Neural progenitor cell (in vitro differentiated cells): ENCODE measurements around the gene ITGA6.

Source experiments
- EZH2 ChIP-seq: fragments of 200-600 bp; sonication (generic); IDR thresholded peaks from 2 replicates; pipeline ENCODE4 v1.6.1; 2017; ENCODE audit warnings: antibody characterized with exemption, mild to moderate bottlenecking, moderate library complexity
- EZH2phosphoT487 ChIP-seq: fragments of 200-600 bp; sonication (generic); IDR thresholded peaks from 2 replicates; pipeline ENCODE4 v1.6.1; 2017; ENCODE audit warnings: antibody characterized with exemption
- TF ChIP-seq, protein P1 (sequence below): fragments of 200-600 bp; sonication (generic); IDR thresholded peaks from 2 replicates; pipeline ENCODE4 v1.5.1; 2017; ENCODE audit warnings: antibody characterized with exemption, mild to moderate bottlenecking

DNA sequence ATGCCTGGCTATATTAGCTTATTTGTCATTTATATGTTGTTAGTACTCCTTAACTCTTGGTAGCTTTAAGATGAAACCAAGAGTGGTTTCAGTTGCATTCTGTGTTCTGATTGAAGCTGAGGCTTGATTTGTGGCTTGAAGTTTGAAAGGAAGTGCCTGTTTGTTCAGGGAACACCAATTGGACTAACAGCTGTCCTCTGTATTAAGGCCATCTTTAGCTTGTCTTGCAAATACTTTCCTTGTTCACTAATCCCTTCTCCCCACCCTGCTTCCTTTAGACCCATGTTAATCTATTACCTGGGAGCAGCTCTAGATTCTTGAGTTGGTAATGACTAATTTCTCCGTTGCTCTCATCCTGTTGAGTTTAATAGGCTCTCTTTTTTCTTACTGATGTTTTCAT, 13.4 kb downstream of the ITGA6 start:
- TF ChIP-seq, protein P1, sequence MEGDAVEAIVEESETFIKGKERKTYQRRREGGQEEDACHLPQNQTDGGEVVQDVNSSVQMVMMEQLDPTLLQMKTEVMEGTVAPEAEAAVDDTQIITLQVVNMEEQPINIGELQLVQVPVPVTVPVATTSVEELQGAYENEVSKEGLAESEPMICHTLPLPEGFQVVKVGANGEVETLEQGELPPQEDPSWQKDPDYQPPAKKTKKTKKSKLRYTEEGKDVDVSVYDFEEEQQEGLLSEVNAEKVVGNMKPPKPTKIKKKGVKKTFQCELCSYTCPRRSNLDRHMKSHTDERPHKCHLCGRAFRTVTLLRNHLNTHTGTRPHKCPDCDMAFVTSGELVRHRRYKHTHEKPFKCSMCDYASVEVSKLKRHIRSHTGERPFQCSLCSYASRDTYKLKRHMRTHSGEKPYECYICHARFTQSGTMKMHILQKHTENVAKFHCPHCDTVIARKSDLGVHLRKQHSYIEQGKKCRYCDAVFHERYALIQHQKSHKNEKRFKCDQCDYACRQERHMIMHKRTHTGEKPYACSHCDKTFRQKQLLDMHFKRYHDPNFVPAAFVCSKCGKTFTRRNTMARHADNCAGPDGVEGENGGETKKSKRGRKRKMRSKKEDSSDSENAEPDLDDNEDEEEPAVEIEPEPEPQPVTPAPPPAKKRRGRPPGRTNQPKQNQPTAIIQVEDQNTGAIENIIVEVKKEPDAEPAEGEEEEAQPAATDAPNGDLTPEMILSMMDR: no peak
- no peak for TF ChIP-seq EZH2phosphoT487
- no peak for TF ChIP-seq EZH2
